ENCODE measurements around the gene AVPI1. TPM values are rescaled to one million over a fixed set of nuclear protein-coding genes. Genes with fewer than 3 reads are reported as not detected.
"Not testable (repeated sequence)": the region's sequence is repeated elsewhere in the genome, so short reads cannot be mapped to it uniquely, and the experiment has no call there.

Gene AVPI1
- total RNA-seq, 1 donor from 2014 or later = 5.6 TPM

GRCh38 chr10:97640174-97640867, 46.7 kb downstream of the AVPI1 start, which contains the start of gene PI4K2A:
PI4K2A (plus strand) TSS chr10:97640671; CDS start chr10:97640743, 72 bp downstream.
- peak; percentile 96 for DNase-seq (ENCODE audit: low read depth)
- Mint-ChIP-seq H3K27me3 (ENCODE audit: low read depth, unreplicated experiment) (no peaks in the 10 kb centered on the region), H3K36me3 (ENCODE audit: low read depth, unreplicated experiment) (peaks cover 8% of the 10 kb centered on the region), H3K4me3 (ENCODE audit: unreplicated experiment) (peak within 1 kb of the TSS; percentile 95), H3K27ac (ENCODE audit: unreplicated experiment) (peak within 1 kb of the TSS; percentile 87), H3K4me1 (ENCODE audit: low read depth, unreplicated experiment) (peaks cover 8% of the 10 kb centered on the region), H3K9me3 (ENCODE audit: unreplicated experiment) (no peaks in the 10 kb centered on the region)
- Histone ChIP-seq H3K4me2 (ENCODE audit: low read length) (peak within 1 kb of the TSS; percentile 96), H3K4me1 (ENCODE audit: insufficient read depth, low read length) (peaks cover 13% of the 10 kb centered on the region), H3K27ac (ENCODE audit: low read depth, low read length) (peak within 1 kb of the TSS; percentile 83), H3K79me2 (ENCODE audit: insufficient read depth, low read length) (peaks cover 37% of the 10 kb centered on the region), H3K4me3 (ENCODE audit: insufficient read depth, low read depth, low read length) (peak within 1 kb of the TSS; percentile 88), H3K9me3 (ENCODE audit: insufficient read depth, low read depth, low read length) (no peaks in the 10 kb centered on the region), H4K20me1 (ENCODE audit: insufficient read depth, low read length) (peaks cover 29% of the 10 kb centered on the region), H3K27me3 (ENCODE audit: insufficient read depth, low read length) (no peaks in the 10 kb centered on the region), H3K9ac (ENCODE audit: low read length) (peak within 1 kb of the TSS; percentile 98), H2AFZ (ENCODE audit: low read depth, low read length) (peak within 1 kb of the TSS; percentile 67), H3K36me3 (ENCODE audit: insufficient read depth, low read length) (peaks cover 9% of the 10 kb centered on the region)
- no peak for TF ChIP-seq CTCF (IDR thresholded peaks at IDR 0.05; ENCODE audit: insufficient read depth, low read depth, low read length)
- FAIRE-seq = peak; percentile 67

DNA sequence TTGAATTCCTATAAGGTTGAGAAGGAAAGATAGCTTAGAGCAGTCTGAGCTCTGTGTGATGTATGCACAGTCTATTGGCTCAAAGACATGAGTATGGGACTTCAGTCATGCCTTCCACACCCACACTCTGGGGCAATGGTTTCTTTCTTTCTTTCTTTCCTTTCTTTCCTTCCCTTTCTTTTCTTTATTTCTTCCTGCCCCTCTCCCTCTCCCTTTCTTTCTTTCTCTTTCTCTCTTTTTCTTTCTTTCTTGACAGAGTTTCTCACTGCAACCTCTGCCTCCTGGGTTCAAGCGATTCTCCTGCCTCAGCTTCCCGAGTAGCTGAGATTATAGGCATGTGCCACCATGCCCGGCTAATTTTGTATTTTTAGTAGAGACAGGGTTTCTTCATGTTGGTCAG, 48.0 kb downstream of the AVPI1 start:
- H3K79me2 ChIP-seq (ENCODE audit: insufficient read depth, low read length) = peaks cover 32% of the 10 kb centered on the region
- H3K36me3 ChIP-seq (ENCODE audit: insufficient read depth, low read length); H3K27me3 ChIP-seq (ENCODE audit: insufficient read depth, low read length); H3K27me3 Mint-ChIP-seq (ENCODE audit: low read depth, unreplicated experiment); DNase-seq (ENCODE audit: low read depth); H3K27ac ChIP-seq (ENCODE audit: low read depth, low read length); H3K27ac Mint-ChIP-seq (ENCODE audit: unreplicated experiment); H3K4me2 ChIP-seq (ENCODE audit: low read length); FAIRE-seq; H3K4me3 Mint-ChIP-seq (ENCODE audit: unreplicated experiment); H3K9me3 Mint-ChIP-seq (ENCODE audit: unreplicated experiment); H2AFZ ChIP-seq (ENCODE audit: low read depth, low read length); H3K36me3 Mint-ChIP-seq (ENCODE audit: low read depth, unreplicated experiment); H3K9ac ChIP-seq (ENCODE audit: low read length); H3K9me3 ChIP-seq (ENCODE audit: insufficient read depth, low read depth, low read length); H3K4me3 ChIP-seq (ENCODE audit: insufficient read depth, low read depth, low read length); H3K4me1 Mint-ChIP-seq (ENCODE audit: low read depth, unreplicated experiment): not testable (repeated sequence)
- H3K4me1 ChIP-seq (ENCODE audit: insufficient read depth, low read length) = peaks cover 13% of the 10 kb centered on the region
- H4K20me1 ChIP-seq (ENCODE audit: insufficient read depth, low read length) = peaks cover 29% of the 10 kb centered on the region

DNA sequence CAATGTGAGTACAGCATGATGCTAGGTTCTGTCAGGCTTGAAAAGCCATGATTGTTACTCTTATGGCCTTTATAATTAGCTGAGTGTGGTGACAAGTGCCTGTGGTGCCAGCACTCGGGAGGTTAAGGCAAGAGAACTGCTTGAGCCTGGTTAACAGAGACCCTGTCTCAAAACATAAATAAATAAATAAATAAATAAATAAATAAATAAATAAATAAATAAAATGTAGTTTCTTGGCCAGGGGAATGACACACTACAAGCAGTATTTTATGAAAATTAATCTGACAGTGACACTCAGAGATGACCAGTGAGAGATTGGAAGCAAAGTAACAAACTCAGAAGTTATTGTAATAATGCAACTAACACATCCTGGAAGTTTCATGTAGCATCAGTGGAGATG, 51.5 kb downstream of the AVPI1 start:
- no peak overlapping the region for H3K27ac ChIP-seq (ENCODE audit: low read depth, low read length)
- Mint-ChIP-seq H3K27ac (ENCODE audit: unreplicated experiment) (no peak overlapping the region), H3K36me3 (ENCODE audit: low read depth, unreplicated experiment) (no peaks in the 10 kb centered on the region), H3K9me3 (ENCODE audit: unreplicated experiment) (no peaks in the 10 kb centered on the region), H3K4me3 (ENCODE audit: unreplicated experiment) (no peak overlapping the region), H3K4me1 (ENCODE audit: low read depth, unreplicated experiment) (no peaks in the 10 kb centered on the region), H3K27me3 (ENCODE audit: low read depth, unreplicated experiment) (no peaks in the 10 kb centered on the region)
- no peaks in the 10 kb centered on the region for H4K20me1 ChIP-seq (ENCODE audit: insufficient read depth, low read length)
- H3K79me2 ChIP-seq (ENCODE audit: insufficient read depth, low read length) = no peaks in the 10 kb centered on the region
- H3K4me1 ChIP-seq (ENCODE audit: insufficient read depth, low read length) = peaks cover 8% of the 10 kb centered on the region
- no peaks in the 10 kb centered on the region for H3K27me3 ChIP-seq (ENCODE audit: insufficient read depth, low read length)
- H3K4me2 ChIP-seq (ENCODE audit: low read length) = no peak overlapping the region
- no peak overlapping the region for H2AFZ ChIP-seq (ENCODE audit: low read depth, low read length)
- no peaks in the 10 kb centered on the region for H3K36me3 ChIP-seq (ENCODE audit: insufficient read depth, low read length)
- H3K4me3 ChIP-seq (ENCODE audit: insufficient read depth, low read depth, low read length) = no peak overlapping the region
- DNase-seq (ENCODE audit: low read depth) (no peak), FAIRE-seq (no peak)
- TF ChIP-seq CTCF (IDR thresholded peaks at IDR 0.05; ENCODE audit: insufficient read depth, low read depth, low read length) = no peak
- H3K9me3 ChIP-seq (ENCODE audit: insufficient read depth, low read depth, low read length) = no peaks in the 10 kb centered on the region
- no peak overlapping the region for H3K9ac ChIP-seq (ENCODE audit: low read length)

Measured in astrocyte (in vitro differentiated cells and primary cell).